Measurements from ENCODE around the gene GCHFR.
A peak's percentile ranks its signal among the peaks of the same experiment; 100 is the strongest.

Gene GCHFR

DNA sequence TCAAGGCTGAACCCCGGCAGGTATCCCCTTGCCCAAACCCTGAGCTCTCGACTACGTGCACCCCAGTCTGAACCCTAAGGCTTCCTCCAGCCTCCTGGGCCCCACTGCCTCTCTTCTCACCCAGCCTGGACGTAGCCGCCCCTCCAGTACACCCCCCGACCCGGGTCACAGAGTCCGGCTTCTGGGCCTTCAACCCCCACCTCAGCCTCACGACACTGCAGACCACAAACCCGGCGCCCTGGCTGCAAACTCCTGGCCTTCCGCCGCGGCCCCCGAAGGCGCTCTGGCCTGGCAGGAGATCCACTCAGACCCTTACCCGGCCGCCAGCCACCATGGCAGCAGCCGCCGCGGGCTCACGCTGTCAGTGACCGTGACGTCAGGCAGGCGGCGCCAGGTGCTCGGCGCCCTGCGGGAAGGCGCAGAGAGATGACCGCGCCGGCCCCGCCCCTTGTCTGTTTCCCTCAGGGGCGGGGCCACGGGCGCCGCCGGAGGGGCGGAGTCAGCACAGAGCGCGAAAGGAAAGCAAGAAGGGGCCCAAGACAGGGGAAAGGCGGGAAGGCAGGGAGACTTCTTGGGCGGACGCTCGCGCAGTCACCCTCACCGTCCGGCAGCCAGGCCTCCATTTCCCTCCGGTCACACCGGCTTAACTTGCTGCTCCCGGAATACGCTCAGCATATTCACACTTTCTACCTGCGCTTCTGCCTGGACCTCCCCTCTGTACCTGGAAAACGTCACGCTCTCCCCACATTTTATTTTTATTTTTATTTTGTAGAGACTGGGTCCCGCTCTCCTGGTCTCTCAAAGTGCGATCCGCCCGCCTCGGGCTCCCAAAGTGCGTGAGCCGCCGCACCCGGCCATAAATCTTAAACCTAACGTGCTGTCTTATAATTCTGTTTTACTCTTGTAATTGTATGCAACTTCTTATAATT is 8.7 kb upstream of the GCHFR start, which contains the start of gene RMDN3:
Gene RMDN3 (minus strand): TSS at position 372 of the 929 bp plus-strand sequence. CDS start 471 bp downstream, outside the sequence.
- H3K4me3 ChIP-seq (replicated peaks; ENCODE audit: low read depth, low read length), result peak within 1 kb of the TSS; percentile 98
- TF ChIP-seq, protein P1, sequence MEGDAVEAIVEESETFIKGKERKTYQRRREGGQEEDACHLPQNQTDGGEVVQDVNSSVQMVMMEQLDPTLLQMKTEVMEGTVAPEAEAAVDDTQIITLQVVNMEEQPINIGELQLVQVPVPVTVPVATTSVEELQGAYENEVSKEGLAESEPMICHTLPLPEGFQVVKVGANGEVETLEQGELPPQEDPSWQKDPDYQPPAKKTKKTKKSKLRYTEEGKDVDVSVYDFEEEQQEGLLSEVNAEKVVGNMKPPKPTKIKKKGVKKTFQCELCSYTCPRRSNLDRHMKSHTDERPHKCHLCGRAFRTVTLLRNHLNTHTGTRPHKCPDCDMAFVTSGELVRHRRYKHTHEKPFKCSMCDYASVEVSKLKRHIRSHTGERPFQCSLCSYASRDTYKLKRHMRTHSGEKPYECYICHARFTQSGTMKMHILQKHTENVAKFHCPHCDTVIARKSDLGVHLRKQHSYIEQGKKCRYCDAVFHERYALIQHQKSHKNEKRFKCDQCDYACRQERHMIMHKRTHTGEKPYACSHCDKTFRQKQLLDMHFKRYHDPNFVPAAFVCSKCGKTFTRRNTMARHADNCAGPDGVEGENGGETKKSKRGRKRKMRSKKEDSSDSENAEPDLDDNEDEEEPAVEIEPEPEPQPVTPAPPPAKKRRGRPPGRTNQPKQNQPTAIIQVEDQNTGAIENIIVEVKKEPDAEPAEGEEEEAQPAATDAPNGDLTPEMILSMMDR (IDR thresholded peaks at IDR 0.05; ENCODE audit: insufficient read depth, low read length, poor library complexity, severe bottlenecking), result no peak
- DNase-seq (ENCODE audit: extremely low read depth, insufficient read length), result peak; percentile 97
- H3K36me3 ChIP-seq (ENCODE audit: control insufficient read depth, insufficient read depth, low read length), result peaks cover 11% of the 10 kb centered on the region
- no peaks in the 10 kb centered on the region for H3K27me3 ChIP-seq (replicated peaks; ENCODE audit: control insufficient read depth, insufficient read depth, low read length)

DNA sequence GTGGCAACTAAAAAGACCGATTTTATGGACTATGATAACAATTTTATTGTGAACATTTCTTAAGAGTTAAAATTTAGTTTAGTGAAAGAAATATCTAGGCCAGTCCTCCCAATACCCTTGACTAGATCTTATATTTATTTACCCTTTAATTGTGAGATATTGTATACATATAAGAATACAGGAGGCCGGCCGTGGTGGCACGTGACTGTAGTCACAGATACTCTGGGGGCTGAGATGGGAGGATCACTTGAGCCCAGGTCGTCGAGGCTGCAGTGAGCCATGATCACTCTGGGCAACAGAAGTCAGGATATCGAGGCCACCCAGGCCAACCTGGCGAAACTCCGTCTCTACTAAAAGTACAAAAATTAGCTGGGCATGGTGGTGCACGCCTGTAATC is 8.1 kb upstream of the GCHFR start:
- Histone ChIP-seq H3K4me3 (replicated peaks; ENCODE audit: low read depth, low read length) (peak overlapping the region; percentile 98), H3K36me3 (ENCODE audit: control insufficient read depth, insufficient read depth, low read length) (peaks cover 6% of the 10 kb centered on the region), H3K27me3 (replicated peaks; ENCODE audit: control insufficient read depth, insufficient read depth, low read length) (no peaks in the 10 kb centered on the region)
- no peak for DNase-seq (ENCODE audit: extremely low read depth, insufficient read length)
- TF ChIP-seq, protein P1 (IDR thresholded peaks at IDR 0.05; ENCODE audit: insufficient read depth, low read length, poor library complexity, severe bottlenecking), result no peak

GRCh38 chr15:40756938-40757337 is 6.9 kb upstream of the GCHFR start:
- H3K27me3 ChIP-seq (replicated peaks; ENCODE audit: control insufficient read depth, insufficient read depth, low read length), result no peaks in the 10 kb centered on the region

GRCh38 chr15:40759961-40760360 is 3.9 kb upstream of the GCHFR start:
- TF ChIP-seq, protein P1 (IDR thresholded peaks at IDR 0.05; ENCODE audit: insufficient read depth, low read length, poor library complexity, severe bottlenecking), result no peak
- H3K36me3 ChIP-seq (ENCODE audit: control insufficient read depth, insufficient read depth, low read length), result no peaks in the 10 kb centered on the region
- no peaks in the 10 kb centered on the region for H3K27me3 ChIP-seq (replicated peaks; ENCODE audit: control insufficient read depth, insufficient read depth, low read length)
- no peak overlapping the region for H3K4me3 ChIP-seq (replicated peaks; ENCODE audit: low read depth, low read length)
- no peak for DNase-seq (ENCODE audit: extremely low read depth, insufficient read length)

More at GRCh38 chr15:40756938-40757337, 6.9 kb upstream of the GCHFR start:
- Histone ChIP-seq H3K4me3 (replicated peaks; ENCODE audit: low read depth, low read length) (no peak overlapping the region), H3K36me3 (ENCODE audit: control insufficient read depth, insufficient read depth, low read length) (peaks cover under 1% of the 10 kb centered on the region; the same call in 1 of the 2 replicates)
- TF ChIP-seq, protein P1 (IDR thresholded peaks at IDR 0.05; ENCODE audit: insufficient read depth, low read length, poor library complexity, severe bottlenecking), result no peak
- DNase-seq (ENCODE audit: extremely low read depth, insufficient read length), result no peak

DNA sequence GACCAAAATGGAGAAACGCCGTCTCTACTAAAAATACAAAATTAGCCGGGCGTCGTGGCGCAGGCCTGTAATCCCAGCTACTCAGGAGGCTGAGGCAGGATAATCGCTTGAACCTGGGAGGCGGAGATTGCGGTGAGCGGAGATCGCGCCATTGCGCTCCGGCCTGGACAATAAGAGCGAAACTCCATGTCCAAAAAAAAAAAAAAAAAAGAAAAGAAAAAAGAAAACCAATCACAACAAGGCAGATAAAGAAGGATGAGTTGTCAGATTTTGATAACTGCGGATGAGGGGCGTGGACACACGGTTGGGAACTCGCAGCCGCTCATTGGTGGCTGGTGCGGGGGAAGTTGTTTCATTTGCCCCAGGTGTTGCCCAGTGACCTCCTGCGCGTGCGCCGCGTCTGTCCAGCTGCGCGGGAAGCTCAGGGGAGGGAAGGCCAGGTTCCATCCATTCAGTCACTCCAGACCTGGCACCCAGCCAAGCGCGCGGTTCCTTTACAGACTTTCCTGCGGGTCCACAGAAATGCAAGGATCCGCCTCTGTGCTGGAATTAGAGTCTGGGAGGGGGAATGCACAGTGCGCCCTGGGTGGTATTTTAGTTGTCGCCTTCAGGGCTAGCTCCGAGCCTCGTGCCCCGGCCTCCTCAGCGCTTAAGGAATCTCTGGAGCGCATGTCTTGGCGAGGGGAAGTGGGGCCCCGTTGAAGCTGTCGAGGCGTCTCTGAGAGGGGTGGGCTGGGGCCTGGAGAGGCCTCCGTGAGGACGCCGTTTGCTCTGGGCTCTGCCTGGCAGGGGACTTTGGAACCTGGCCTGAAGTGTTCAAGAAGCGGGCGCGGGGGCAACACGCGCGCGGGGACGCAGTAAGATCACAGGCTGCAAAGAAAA is 708 bp upstream of the GCHFR start:
- peak overlapping the region; percentile 69 for H3K4me3 ChIP-seq (replicated peaks; ENCODE audit: low read depth, low read length)
- peaks cover 6% of the 10 kb centered on the region for H3K36me3 ChIP-seq (ENCODE audit: control insufficient read depth, insufficient read depth, low read length)
- TF ChIP-seq, protein P1 (IDR thresholded peaks at IDR 0.05; ENCODE audit: insufficient read depth, low read length, poor library complexity, severe bottlenecking), result no peak
- H3K27me3 ChIP-seq (replicated peaks; ENCODE audit: control insufficient read depth, insufficient read depth, low read length), result no peaks in the 10 kb centered on the region
- peak; percentile 55 for DNase-seq (ENCODE audit: extremely low read depth, insufficient read length)
